Activated T-cell treated with anti-CD3 and anti-CD28 coated beads for 1 hour (primary cell): ENCODE data around the gene ADPRH.

ENCODE experiments used
- DNase-seq: peaks from one replicate; pipeline ENCODE4 v3.0.0-alpha.2; 2020; ENCODE audit warnings: low read depth

Gene ADPRH

GRCh38 chr3:119597548-119598288 is 18.4 kb downstream of the ADPRH start, which contains the start of gene PLA1A:
Gene PLA1A, plus strand, starts transcription at chr3:119597885. Its CDS starts 29 bp downstream, at chr3:119597914.
- DNase-seq: no peak

GRCh38 chr3:119598410-119599098 is 19.3 kb downstream of the ADPRH start:
- DNase-seq: no peak

- DNase-seq: no peak
Observed at GRCh38 chr3:119599558-119600174, 20.4 kb downstream of the ADPRH start.

- DNase-seq: no peak
Observed at GRCh38 chr3:119600732-119601131, 21.4 kb downstream of the ADPRH start.

- DNase-seq: no peak
Observed at GRCh38 chr3:119601154-119601553, 21.9 kb downstream of the ADPRH start.

GRCh38 chr3:119602676-119603075 is 23.4 kb downstream of the ADPRH start:
- no peak for DNase-seq

- no peak for DNase-seq
Observed at GRCh38 chr3:119604878-119605277, 25.6 kb downstream of the ADPRH start.

- DNase-seq: no peak
Observed at GRCh38 chr3:119608405-119609000, 29.2 kb downstream of the ADPRH start.

GRCh38 chr3:119609301-119609700 is 30.0 kb downstream of the ADPRH start:
- no peak for DNase-seq

- DNase-seq: no peak
Observed at GRCh38 chr3:119611664-119612063, 32.4 kb downstream of the ADPRH start.

- DNase-seq: no peak
Observed at GRCh38 chr3:119613201-119613600, 33.9 kb downstream of the ADPRH start.

GRCh38 chr3:119613872-119614271 is 34.6 kb downstream of the ADPRH start:
- DNase-seq: no peak

- DNase-seq: no peak
Observed at GRCh38 chr3:119616056-119616455, 36.8 kb downstream of the ADPRH start.

- no peak for DNase-seq
Observed at GRCh38 chr3:119619094-119619493, 39.8 kb downstream of the ADPRH start.

- DNase-seq: no peak
Observed at GRCh38 chr3:119620899-119621298, 41.6 kb downstream of the ADPRH start.

GRCh38 chr3:119624002-119624720 is 44.9 kb downstream of the ADPRH start:
- no peak for DNase-seq

GRCh38 chr3:119625451-119626153 is 46.3 kb downstream of the ADPRH start:
- DNase-seq: no peak

- no peak for DNase-seq
Observed at GRCh38 chr3:119626196-119626595, 46.9 kb downstream of the ADPRH start.

- DNase-seq: no peak
Observed at GRCh38 chr3:119627461-119627860, 48.2 kb downstream of the ADPRH start.

GRCh38 chr3:119628390-119628789 is 49.1 kb downstream of the ADPRH start:
- DNase-seq: no peak

- no peak for DNase-seq
Observed at GRCh38 chr3:119628816-119629445, 49.6 kb downstream of the ADPRH start.
